GM19397 (cell line): Measurements from ENCODE around the gene NUP155.
A peak's percentile ranks its signal among the peaks of the same experiment; 100 is the strongest.
"Not testable (repeated sequence)": the region's sequence is repeated elsewhere in the genome, so short reads cannot be mapped to it uniquely, and the experiment has no call there.

Experiments used
- ATAC-seq: cut with Tn5 transposase; IDR thresholded peaks from one replicate; pipeline ENCODE4 v1.9.1; 2021; ENCODE audit warnings: mild to moderate bottlenecking, moderate library complexity; ENCODE audit not compliant: unreplicated experiment

NUP155 gene

DNA sequence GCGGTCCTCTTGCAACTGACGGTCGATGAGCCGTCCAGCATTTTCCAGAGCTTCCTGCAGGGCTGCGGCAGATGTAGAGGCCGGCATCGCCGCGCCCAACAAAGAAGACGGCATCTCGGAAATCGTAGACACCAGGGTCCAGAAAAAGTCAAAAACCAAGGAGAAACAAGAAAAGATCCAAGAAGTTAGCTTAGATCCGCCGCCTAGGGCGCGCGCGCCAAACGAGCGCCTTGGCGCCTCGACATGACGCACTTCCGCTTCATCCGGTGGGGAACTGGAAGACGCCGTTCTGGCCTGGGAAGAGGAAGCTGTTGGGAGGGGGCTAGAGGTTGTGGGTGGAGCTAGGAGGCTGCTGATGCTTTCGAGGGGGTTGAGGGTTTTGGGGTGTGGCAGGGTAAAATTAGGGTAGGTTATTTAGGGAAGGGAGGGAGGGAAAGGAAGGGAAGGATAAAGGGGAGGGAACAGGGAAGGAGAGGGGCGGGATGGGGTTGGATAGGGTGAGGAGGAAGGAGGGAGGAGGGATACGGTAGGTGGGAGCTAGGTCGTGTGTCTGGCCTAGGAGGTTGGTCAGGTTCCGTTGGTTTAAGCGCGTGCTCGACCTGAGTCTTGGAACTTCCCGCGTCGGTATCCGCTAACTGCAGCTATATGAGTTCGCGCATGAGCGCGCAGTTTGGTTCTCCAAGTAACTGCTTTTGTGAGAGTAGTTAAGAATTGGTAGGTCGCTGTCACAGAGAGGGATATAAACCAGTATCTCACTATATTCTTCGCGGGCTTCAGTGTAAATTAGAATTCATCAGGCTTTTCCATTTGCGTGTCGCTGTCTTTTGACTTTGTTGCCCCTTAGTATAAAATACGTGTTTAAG, at the start of gene NUP155:
NUP155 (minus strand) TSS at position 243 of the 863 bp plus-strand sequence; CDS start at position 114, 129 bp downstream.
- ATAC-seq: peak; percentile 93

DNA sequence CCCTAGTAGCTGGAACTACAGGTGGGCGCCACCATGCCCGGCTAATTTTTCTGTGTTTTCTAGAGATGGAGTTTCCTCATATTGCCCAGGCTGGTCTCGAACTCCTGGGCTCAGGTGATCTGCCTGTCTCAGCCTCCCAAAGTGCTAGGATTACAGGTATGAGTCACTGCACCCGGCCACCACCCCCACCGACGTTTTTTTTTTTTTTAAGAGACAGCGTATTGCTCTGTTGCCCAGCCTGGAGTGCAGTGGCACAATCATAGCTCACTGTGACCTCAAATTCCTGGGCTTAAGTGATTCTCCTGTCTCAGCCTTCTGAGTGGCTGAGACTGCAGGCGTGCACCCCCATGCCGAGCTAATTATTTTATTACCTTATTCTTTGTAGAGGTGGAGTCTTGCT, 46.4 kb upstream of the NUP155 start:
- no peak for ATAC-seq

DNA sequence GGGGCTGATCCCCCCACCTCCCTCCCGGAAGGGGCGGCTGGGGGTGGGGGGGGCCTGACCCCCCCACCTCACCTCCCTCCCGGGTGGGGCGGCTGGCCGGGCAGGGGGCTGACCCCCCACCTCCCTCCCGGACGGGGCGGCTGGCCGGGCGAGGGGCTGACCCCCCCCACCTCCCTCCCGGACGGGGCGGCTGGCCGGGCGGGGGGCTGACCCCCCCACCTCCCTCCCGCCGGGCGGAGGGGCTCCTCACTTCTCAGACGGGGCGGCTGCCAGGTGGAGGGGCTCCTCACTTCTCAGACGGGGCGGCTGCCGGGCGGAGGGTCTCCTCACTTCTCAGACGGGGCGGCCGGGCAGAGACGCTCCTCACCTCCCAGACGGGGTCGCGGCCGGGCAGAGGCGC, 44.5 kb upstream of the NUP155 start:
- ATAC-seq: not testable (repeated sequence)

GRCh38 chr5:37412515-37412914, 41.6 kb upstream of the NUP155 start:
- ATAC-seq: no peak

GRCh38 chr5:37400501-37400900, 29.6 kb upstream of the NUP155 start:
- ATAC-seq: no peak

DNA sequence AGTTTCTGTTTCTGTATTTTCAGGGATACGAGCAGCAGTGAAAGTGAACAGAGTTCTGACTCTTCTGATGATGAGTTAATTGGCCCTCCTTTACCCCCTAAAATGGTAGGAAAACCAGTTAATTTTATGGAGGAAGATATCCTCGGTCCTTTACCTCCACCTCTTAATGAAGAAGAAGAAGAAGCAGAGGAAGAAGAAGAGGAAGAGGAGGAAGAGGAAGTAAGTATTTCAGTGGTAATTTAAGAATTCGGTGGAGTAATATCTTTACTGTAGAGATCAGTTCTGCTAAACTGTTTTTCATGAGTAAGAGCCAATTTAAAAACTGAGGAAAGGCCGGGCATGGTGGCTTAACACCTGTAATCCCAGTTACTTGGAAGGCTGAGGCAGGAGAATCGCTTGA, 25.4 kb upstream of the NUP155 start:
- no peak for ATAC-seq

DNA sequence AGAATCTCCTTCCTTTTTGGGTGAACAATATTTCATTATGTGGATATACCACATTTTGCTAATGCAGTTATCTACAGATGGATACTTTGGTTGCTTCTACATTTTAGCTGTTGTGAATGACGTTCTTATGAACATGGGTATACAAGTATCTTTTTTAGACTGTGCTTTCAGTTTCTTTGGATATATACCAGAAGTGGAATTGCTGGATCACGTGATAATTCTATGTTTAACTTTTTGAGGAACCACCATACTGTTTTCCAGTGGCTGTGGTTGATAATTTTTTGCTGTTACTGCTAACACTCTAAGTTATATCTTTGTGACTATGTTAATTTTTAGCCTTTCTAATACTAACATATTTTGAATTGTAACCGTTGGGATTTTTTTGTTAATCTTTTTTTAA, 20.7 kb upstream of the NUP155 start:
- ATAC-seq: no peak

DNA sequence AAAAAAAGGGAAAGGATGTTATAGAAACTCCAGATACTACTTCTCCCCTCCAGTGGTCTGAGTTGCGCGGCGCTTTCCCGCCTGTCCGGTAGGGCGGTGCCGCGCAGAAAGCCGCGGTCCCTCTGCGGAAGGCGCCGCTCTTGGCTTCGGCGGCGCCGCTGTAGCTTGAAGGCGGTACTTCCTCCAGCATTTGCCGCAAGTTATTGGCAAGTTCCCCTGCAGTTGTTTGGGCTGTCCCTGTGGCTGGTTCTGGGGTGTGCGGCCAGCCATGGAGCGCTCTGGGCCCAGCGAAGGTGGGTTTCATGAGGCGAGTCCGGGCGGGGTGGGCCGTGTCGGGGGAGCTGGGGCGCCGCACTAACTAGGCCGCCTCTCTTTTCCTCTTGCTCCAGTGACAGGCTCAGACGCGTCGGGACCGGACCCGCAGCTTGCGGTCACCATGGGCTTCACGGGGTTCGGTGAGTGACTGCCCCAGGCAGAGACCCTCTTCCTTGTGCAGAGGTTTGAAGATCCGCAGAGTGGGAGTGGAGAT, 8.3 kb upstream of the NUP155 start, which contains the start of gene WDR70:
WDR70 (plus strand) TSS at position 219 of the 529 bp plus-strand sequence; CDS start at position 269, 50 bp downstream.
- peak; percentile 99 for ATAC-seq

GRCh38 chr5:37378066-37378465, 7.2 kb upstream of the NUP155 start:
- ATAC-seq: not testable (repeated sequence)

DNA sequence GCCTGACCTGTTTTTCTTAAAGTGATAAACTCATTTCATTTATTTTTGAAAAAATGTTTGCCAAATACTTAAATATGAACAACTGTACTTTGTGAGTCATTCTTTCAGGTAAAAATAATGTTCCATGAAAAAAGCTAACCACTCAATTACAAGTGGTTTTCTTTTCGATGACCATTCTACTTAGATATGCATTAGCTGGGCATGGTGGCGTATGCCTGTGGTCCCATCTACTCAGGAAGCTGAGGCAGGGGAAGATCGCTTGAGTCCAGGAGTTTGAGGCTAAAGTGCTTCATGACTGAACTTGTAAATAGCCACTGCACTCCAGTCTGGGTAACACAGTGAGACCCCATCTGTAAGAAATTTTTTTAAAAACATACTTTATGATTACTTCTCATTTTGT, 4.2 kb upstream of the NUP155 start:
- ATAC-seq: no peak

GRCh38 chr5:37370550-37370863, 399 bp downstream of the NUP155 start:
- ATAC-seq: peak; percentile 49

DNA sequence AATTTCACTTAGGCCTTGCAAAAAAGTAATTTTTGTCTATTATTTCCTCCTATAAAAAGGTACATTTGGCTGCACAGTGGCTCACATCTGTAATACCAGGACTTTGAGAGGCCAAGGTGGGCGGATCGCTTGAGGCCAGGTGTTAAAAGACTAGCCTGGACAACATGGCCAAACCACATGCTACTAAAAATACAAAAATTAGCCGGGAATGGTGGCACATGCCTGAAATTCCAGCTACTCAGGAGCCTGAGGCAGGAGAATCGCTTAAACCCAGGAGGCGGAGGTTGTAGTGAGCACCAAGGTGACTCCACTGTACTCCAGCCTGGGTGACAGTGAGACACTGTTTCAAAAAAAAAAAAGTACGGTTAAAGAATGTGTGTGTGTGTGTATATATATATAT, 15.7 kb downstream of the NUP155 start:
- ATAC-seq: no peak

GRCh38 chr5:37342741-37343140, 28.2 kb downstream of the NUP155 start:
- not testable (repeated sequence) for ATAC-seq

- not testable (repeated sequence) for ATAC-seq
These were observed 36.2 kb downstream of the NUP155 start for GRCh38 chr5:37334754-37335153.

GRCh38 chr5:37326536-37326935, 44.4 kb downstream of the NUP155 start:
- no peak for ATAC-seq

GRCh38 chr5:37323607-37324006, 47.3 kb downstream of the NUP155 start:
- ATAC-seq: no peak

DNA sequence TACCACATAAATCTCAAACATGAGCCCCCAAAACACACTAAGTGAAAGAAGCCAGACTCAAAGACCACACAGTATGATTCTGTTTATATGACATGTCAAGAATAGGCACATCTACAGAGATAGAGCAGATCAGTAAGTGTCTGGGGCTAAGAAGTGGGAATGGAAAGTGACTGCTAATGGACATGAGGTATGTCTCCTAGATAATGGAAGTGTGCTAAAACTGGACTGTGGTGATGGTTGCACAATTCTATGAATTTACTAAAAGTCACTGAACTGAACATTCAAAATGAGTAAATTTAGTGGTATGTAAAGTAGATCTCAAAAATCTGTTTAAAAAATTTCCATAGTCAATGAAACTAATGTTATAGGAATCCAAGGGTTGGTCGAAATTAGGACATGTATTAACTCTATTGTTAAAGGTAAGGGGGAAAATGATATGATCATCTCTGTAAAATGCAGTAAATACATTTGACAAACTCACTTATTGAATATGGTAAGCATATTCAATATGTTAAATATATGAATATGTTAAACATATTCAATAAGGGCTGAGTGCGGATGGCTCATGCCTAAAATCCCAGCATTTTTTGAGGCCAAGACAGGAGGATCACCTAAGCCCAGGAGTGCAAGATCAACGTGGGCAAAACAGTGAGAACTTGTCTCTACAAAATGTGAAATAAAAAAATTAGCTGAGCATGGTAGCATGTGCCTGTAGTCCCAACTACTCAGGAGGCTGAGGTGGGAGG, 51.7 kb downstream of the NUP155 start:
- ATAC-seq: no peak

- no peak for ATAC-seq
These were observed 54.9 kb downstream of the NUP155 start for GRCh38 chr5:37316027-37316426.

- ATAC-seq: no peak
These were observed 60.5 kb downstream of the NUP155 start for GRCh38 chr5:37310360-37310759.

DNA sequence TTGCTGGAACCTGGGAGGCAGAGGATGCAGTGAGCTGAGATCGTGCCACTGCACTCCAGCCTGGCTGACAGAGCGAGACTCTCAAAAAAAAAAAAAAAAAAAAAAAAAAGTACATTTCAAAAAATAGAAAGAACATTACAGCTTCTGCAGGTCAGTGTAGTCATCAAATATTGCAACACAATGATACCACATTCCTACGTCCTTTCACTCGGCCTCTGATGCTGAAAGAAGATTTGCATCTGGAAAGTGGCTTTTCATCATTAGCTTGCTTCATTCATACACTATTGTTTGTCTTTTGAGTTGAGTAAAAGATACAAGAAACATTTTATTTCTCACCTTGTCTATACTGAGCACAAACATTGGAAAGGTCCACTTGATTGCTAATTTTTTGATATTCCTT, 62.1 kb downstream of the NUP155 start:
- no peak for ATAC-seq

DNA sequence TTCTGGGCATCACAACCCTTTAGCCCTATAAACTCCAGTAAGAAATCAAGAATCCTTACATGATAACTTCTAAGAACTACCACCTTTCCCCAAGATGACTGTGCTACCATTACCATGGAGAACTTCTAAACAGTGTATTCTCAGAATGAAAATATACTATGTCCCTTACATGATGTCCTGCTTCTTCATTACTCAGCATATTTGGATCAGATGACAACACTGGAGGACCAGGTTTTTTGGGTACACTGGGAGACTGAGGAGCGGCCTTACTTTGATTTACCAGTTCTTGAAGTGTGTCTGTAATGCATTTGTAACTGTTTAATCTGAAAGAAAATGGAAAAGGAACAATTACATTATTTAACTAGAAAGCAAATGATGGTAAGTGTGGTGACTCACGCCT, 66.0 kb downstream of the NUP155 start:
- ATAC-seq: no peak

GRCh38 chr5:37296313-37296712, 74.6 kb downstream of the NUP155 start:
- not testable (repeated sequence) for ATAC-seq
